Gastroesophageal sphincter (tissue), 4 donors: ENCODE results near the gene STAT5B. TPM values are rescaled to one million over a fixed set of nuclear protein-coding genes. Genes with fewer than 3 reads are reported as not detected.

ENCODE experiments used
- ATAC-seq: fragments of 150-250 bp; one replicate; pipeline ENCODE4 v1.9.1; 2016; ENCODE audit warnings: mild to moderate bottlenecking, moderate library complexity
- H3K27ac ChIP-seq, 4 donors: fragments of 200-600 bp; sonication (generic) in 3 of 4; 1 replicate in 3 of 4; 2 replicates in 1 of 4; pipeline ENCODE4 v1.5.1; 2016 to 2019
- H3K27me3 ChIP-seq: fragments of 200-600 bp; sonication (generic); one replicate; pipeline ENCODE4 v1.5.1; 2019
- H3K36me3 ChIP-seq, 2 donors: fragments of 200-600 bp; sonication (generic); one replicate each; pipeline ENCODE4 v1.5.1; 2019; ENCODE audit warnings: control low read depth in 1 of 2
- H3K4me1 ChIP-seq, 3 donors: fragments of 200-600 bp; sonication (generic); 1 replicate in 2 of 3; 2 replicates in 1 of 3; pipeline ENCODE4 v1.5.1; 2016 to 2019; ENCODE audit warnings: control low read depth in 2 of 3
- H3K4me3 ChIP-seq, 2 donors: fragments of 200-600 bp; sonication (generic); one replicate each; pipeline ENCODE4 v1.5.1; 2019; ENCODE audit warnings: mild to moderate bottlenecking in 1 of 2, moderate library complexity in 1 of 2
- H3K9me3 ChIP-seq, 3 donors: fragments of 200-600 bp; sonication (generic); one replicate each; pipeline ENCODE4 v1.5.1; 2017 to 2019; ENCODE audit warnings: control low read depth in 2 of 3
- EP300 ChIP-seq: sonication (generic); formaldehyde crosslinking; IDR thresholded peaks from one replicate; pipeline ENCODE4 v1.6.1; 2017; ENCODE audit warnings: antibody characterized with exemption, mild to moderate bottlenecking
- POLR2A ChIP-seq, 2 donors: fragments of 450-650 bp; IDR thresholded peaks; one replicate each; pipeline ENCODE4 v1.6.1; 2017; ENCODE audit warnings: antibody characterized with exemption in 2 of 2, mild to moderate bottlenecking in 2 of 2, moderate library complexity in 1 of 2
- POLR2AphosphoS5 ChIP-seq: sonication (generic); formaldehyde crosslinking; IDR thresholded peaks from one replicate; pipeline ENCODE4 v1.6.1; 2017; ENCODE audit warnings: antibody characterized with exemption
- WGBS, 2 donors: methylation state at CpG; one replicate each; pipeline ENCODE4 v1.1.5; 2018; ENCODE audit warnings: low coverage in 1 of 2; 5-methylcytosine and 5-hydroxymethylcytosine counted together
- total RNA-seq, 4 donors: library from RNA; depleted of rRNA; stranded (reverse); fragments of >200 nt; gene quantifications; one replicate each; pipeline ENCODE4 v1.1.0, GENCODE V29; 2016
- TF ChIP-seq, protein P1 (sequence below), 4 experiments: fragments of 200-600 bp in 2 of 4; fragments of 450-650 bp in 2 of 4; sonication (generic) in 1 of 4; IDR thresholded peaks; one replicate each; pipeline ENCODE4 v1.5.1; 2017 to 2019; ENCODE audit warnings: antibody characterized with exemption in 4 of 4, mild to moderate bottlenecking in 2 of 4, moderate library complexity in 2 of 4

STAT5B gene
- total RNA-seq, 4 donors from 2014 or later, result 73.3 to 98.3 (median 95.6) TPM

DNA sequence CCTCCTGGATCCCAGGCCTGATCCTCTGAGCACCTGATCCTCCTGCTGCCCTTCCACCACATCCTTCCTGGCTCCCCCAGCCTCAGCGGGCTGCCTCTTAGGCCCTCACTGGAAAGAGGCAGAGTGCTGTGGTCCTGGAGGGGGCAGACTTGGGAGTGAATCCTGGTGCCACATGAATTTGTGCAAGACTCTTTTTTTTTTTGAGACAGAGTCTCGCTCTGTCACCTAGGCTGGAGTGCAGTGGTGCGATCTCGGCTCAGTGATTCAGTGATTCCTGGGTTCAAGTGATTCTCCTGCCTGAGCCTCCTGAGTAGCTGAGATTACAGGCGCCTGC, 84.9 kb downstream of the STAT5B start:
- WGBS, 2 donors, result no CpG with 5 or more reads among the region's 5 CpGs

DNA sequence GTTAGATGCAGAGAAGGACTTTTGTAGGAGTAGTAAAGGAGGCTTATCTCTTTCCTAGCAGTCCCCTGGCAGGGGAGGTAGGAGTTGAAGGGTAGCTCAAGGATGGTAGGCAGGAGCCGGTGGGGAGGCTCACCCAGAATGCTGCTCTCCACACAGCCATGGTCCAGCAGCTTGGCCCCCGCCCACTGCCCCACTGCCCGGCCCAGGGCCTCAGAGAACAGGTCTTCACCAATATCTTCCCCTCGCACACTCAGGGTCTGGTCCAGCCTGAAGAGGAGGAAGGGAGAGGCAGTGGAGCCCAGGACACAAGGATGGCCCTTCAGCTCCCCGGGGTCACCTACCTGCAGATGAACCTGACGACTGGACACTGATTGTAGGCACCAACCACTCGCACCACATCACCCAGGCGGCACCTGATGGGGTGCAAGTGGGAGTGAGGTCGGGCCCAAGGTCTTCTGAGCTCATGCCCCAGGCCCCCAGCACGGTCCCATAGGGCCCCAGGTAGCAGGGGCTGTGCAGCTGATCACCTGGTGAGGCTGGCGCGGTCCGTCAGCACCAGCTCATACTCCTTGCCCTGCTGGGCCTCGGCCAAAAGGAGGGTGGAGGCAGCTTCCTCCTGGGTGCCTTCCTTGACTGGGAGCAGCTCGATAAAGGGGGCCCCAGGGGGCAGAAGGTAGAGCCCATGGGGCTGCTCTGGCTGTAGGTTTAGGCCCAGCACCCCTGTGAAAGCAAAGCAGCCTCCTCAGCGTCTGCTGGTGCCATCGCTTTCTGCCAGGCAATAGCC, 85.5 kb downstream of the STAT5B start:
- peaks cover 0 to 21% of the 10 kb centered on the region in 2 donors for H3K36me3 ChIP-seq
- TF ChIP-seq EP300, result no peak
- TF ChIP-seq POLR2A (IDR thresholded peaks at IDR 0.05), result no peak
- no peak for TF ChIP-seq POLR2AphosphoS5
- TF ChIP-seq, protein P1, sequence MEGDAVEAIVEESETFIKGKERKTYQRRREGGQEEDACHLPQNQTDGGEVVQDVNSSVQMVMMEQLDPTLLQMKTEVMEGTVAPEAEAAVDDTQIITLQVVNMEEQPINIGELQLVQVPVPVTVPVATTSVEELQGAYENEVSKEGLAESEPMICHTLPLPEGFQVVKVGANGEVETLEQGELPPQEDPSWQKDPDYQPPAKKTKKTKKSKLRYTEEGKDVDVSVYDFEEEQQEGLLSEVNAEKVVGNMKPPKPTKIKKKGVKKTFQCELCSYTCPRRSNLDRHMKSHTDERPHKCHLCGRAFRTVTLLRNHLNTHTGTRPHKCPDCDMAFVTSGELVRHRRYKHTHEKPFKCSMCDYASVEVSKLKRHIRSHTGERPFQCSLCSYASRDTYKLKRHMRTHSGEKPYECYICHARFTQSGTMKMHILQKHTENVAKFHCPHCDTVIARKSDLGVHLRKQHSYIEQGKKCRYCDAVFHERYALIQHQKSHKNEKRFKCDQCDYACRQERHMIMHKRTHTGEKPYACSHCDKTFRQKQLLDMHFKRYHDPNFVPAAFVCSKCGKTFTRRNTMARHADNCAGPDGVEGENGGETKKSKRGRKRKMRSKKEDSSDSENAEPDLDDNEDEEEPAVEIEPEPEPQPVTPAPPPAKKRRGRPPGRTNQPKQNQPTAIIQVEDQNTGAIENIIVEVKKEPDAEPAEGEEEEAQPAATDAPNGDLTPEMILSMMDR (IDR thresholded peaks at IDR 0.05), result no peak
- ATAC-seq, result no peak
- no peaks in the 10 kb centered on the region for H3K27me3 ChIP-seq
- 75 to 88% methylated on average over 4 of the region's 17 CpGs for WGBS, 2 donors
- no peak overlapping the region for H3K4me3 ChIP-seq
- H3K9me3 ChIP-seq, result no peaks in the 10 kb centered on the region
- no peak overlapping the region for H3K27ac ChIP-seq
- peaks cover 0 to 30% (median 10%) of the 10 kb centered on the region in 3 donors for H3K4me1 ChIP-seq

More for the DNA sequence above, 84.9 kb downstream of the STAT5B start:
- no peak for ATAC-seq
- H3K27me3 ChIP-seq, result no peaks in the 10 kb centered on the region
- H3K4me1 ChIP-seq, result peaks cover 0 to 30% (median 10%) of the 10 kb centered on the region in 3 donors
- no peaks in the 10 kb centered on the region for H3K9me3 ChIP-seq
- no peak overlapping the region for H3K27ac ChIP-seq
- no peak overlapping the region for H3K4me3 ChIP-seq
- no peak for TF ChIP-seq POLR2AphosphoS5
- no peak for TF ChIP-seq EP300
- TF ChIP-seq POLR2A (IDR thresholded peaks at IDR 0.05), result no peak
- TF ChIP-seq, protein P1 (IDR thresholded peaks at IDR 0.05), result no peak
- H3K36me3 ChIP-seq, result peaks cover 0 to 21% of the 10 kb centered on the region in 2 donors

DNA sequence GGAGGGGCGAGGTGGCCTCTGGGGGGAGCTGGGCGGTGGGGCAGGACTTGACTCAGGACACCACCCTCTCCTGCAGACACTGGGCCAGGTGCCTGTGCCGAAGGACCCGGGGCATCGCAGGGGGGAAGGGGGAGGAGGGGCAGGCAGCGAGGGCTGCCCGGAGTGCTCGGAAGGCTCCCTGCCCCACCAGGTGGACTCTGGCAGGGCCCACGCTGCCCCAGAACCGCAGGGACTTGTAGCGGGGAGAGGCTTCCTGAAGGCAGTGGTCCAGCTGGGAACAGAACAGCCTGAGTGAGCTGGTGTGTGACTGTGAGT, 86.6 kb downstream of the STAT5B start:
- no peak for ATAC-seq
- no CpG with 5 or more reads among the region's 11 CpGs for WGBS, 2 donors
- no peaks in the 10 kb centered on the region for H3K27me3 ChIP-seq
- no peak for TF ChIP-seq POLR2A (IDR thresholded peaks at IDR 0.05)
- TF ChIP-seq, protein P1 (IDR thresholded peaks at IDR 0.05), result no peak
- TF ChIP-seq EP300, result no peak
- TF ChIP-seq POLR2AphosphoS5, result no peak
- H3K36me3 ChIP-seq, result peaks cover 0 to 21% of the 10 kb centered on the region in 2 donors
- H3K27ac ChIP-seq, result no peak overlapping the region
- no peak overlapping the region for H3K4me3 ChIP-seq
- H3K4me1 ChIP-seq, result peaks cover 0 to 32% (median 9%) of the 10 kb centered on the region in 3 donors
- no peaks in the 10 kb centered on the region for H3K9me3 ChIP-seq

DNA sequence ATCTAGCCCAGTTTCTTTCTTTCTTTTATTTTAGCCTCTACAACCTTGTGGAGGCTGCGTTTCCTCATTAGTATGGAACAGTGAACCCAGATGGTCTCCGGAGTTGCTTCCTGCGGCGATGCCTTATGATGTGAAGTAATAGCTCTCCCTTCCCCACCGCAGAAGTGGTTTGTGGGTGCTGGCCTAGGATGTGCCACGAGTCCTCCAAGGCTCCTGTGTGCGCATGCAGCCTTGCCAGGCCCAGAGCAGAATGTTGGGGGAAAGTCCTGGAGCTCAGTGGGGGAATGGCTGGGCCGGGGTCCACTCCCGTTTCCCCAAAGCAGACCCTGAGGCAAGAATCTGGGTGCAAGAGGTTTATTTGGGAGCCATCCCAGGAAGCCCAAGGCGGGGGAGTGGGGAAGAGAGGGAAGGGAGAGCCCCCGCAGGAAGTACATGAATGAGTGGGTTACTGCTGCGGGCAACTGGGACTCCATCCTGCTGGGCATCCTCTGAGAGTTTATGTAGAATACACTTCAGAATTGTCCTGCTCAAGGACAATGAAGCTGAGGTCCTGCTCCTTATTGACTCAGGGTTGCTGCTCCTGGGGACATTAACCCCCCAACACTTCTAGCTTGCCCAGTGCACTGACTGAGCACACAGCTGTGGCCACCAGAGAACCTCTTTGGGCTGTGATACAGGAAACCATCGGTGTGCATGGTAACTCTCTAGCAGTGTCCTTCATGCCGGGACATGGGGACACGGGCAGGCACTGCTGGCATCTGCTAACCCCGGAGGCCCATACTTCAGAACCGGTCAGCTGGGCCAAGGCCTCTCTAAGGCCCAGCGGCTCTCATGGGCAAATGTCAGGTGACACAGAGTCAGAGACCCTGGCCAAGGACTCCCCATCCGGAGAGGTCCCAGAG, 87.2 kb downstream of the STAT5B start:
- 60 to 81% methylated on average over 1 to 7 of the region's 19 CpGs for WGBS, 2 donors

More for the DNA sequence above, 87.2 kb downstream of the STAT5B start:
- no peaks in the 10 kb centered on the region for H3K9me3 ChIP-seq
- no peak for TF ChIP-seq POLR2A (IDR thresholded peaks at IDR 0.05)
- TF ChIP-seq, protein P1 (IDR thresholded peaks at IDR 0.05), result no peak
- no peak for TF ChIP-seq EP300
- TF ChIP-seq POLR2AphosphoS5, result no peak
- H3K27me3 ChIP-seq, result no peaks in the 10 kb centered on the region
- peaks cover 0 to 21% of the 10 kb centered on the region in 2 donors for H3K36me3 ChIP-seq
- H3K4me3 ChIP-seq, result no peak overlapping the region
- peaks cover 0 to 32% (median 11%) of the 10 kb centered on the region in 3 donors for H3K4me1 ChIP-seq
- no peak for ATAC-seq
- no peak overlapping the region for H3K27ac ChIP-seq
